ENCODE results near the gene SPATA19.

SPATA19 gene

GRCh38 chr11:133817449-133817848 is 27.9 kb downstream of the SPATA19 start:
- DNase-seq, result no peak

GRCh38 chr11:133816146-133816870 is 29.0 kb downstream of the SPATA19 start:
- DNase-seq, result no peak

DNA sequence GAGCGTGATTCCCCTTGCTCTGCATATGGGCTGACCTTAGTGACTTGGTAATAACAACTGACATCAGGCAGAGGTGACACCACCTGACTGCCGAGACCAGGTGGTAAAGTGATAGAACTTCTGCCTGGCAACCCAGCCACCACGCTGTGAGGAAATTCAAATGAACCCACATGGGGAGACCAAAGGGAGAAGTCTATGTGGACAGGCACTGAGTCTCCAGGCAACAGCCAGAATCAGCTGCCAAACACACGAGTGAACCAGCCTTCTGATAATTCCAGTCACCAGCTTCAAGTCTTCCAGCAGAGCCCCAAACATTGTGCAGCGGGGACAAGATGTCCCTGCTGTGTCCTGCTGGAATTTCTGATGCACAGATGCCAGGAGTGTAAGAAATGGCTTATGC is 29.7 kb downstream of the SPATA19 start:
- no peak for DNase-seq

- no peak for DNase-seq
These were observed 30.7 kb downstream of the SPATA19 start for GRCh38 chr11:133814588-133815100.

- no peak for DNase-seq
These were observed 33.2 kb downstream of the SPATA19 start for GRCh38 chr11:133811850-133812685.

GRCh38 chr11:133810766-133811165 is 34.5 kb downstream of the SPATA19 start:
- DNase-seq, result no peak

DNA sequence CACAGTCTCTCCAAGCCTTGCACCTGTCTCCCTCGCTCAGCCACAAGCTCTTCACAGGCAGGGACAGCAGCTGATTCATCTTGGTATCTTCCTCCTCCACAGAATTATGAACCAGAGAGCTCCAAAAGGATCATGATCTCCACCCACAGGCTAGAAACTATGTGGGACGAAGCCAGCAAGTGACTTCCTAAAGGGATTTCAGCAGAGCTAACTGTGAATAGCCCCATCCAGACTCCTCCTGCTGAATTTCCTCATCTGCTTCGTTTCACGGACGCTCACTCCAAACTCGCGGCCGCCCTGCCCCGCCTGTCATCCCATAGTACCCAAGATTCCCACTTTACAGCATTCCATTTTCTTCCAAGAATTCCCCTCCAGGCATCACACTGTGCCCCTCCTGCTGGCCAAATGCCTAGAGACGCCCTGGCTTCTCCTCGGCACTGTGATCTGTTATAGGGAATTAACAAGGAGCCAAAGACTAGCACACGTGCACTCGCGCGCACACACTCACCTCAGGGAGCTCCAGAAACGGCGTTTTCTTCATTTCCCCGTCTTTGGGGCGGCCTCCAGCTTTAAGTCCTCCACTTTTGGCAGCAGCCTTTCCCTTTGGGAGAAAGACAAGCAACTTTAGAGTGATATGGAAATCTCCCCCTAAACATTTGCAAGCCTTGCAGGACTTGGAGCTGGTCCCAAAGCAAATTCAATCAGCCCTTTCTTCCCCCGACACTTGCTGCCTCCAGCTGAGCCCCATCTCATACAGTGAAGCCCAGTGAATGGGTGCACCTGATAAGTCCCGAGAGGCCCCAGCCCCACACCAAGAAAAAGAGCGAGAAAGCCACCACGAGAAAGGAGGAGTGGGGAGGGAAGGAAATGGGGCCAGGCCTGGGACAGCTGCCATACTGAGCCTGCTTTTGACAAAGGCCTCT is 35.5 kb downstream of the SPATA19 start:
- no peak for DNase-seq

GRCh38 chr11:133808393-133809140 is 36.7 kb downstream of the SPATA19 start:
- DNase-seq, result no peak

DNA sequence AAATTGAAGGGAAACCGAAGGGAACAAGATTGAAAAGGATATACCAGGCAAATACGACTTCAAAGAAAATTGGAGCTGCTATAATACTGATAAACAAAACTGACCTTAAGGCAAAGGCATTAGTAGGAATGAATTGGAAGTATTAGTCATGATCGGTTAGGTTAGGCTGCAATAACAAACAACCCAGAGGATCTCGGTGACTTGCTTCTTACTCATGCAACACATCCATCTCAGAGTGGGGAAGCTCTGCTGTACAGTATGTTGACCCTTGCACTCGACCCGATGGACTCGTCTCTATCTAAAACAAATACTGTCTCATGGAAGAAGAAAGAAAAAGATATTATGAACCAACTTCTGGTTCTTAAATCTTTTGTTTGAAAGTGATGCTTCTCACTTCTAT is 42.3 kb downstream of the SPATA19 start:
- DNase-seq, result no peak

- no peak for DNase-seq
These were observed 44.0 kb downstream of the SPATA19 start for GRCh38 chr11:133801356-133801755.

- DNase-seq, result no peak
These were observed 44.6 kb downstream of the SPATA19 start for GRCh38 chr11:133800666-133801065.

DNA sequence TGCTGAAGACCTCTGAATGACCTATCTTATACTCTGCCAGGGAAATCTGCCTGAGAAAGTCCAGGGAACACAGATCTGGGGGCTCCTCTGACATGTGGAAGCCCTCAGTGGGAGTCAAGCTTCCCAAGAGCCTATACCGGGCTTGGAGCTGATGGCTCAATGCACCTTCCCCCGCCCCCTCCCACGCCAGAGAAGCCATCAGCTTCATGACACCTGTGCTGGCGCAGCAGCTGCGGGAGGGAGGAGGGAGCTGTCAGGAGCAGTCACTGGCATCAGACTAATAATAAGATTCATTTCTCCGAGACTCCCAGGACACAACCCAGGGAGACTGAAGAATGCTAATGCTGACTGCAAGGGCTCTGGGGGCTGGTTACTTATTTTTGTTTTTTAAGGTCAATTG is 47.8 kb downstream of the SPATA19 start:
- no peak for DNase-seq

- no peak for DNase-seq
These were observed 49.1 kb downstream of the SPATA19 start for GRCh38 chr11:133796043-133796795.

DNA sequence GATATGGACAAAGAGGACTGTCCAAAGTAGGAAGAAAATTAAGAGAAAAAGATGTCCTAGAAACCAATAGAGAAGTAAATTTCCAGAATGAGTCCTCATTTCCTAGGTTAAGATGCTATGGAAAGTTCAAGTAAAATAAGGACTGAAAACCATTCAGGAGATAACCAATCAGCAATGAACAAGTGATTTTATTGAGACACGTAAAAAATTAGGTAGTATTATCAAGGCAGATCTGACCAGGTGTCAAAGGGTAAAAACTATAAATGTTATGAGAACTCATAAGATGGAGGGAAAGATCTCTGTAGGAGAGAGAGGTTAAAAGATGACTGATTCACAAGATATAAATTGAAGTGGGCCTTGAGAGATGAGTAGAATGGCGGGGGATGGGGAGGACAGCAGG is 50.2 kb downstream of the SPATA19 start:
- no peak for DNase-seq

DNA sequence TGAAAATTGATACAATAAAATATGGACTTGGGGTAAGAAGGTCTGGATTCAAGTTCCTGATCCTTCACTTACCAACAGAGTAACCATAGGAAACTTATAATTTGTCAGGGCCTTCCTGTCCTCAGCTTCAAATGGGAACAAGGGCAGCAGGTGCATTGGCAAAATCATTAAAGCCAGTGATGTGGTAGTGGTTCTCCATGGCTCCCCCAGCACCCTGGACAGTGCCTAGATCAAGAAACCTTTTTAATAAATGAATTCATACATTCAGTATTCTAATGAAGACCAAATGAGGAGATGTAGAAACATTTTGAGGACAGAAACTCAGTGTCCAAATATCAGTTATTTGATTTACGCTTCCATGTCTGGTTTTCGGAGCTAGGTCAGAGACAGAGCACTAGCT is 51.1 kb downstream of the SPATA19 start:
- no peak for DNase-seq

- DNase-seq, result no peak
These were observed 51.9 kb downstream of the SPATA19 start for GRCh38 chr11:133793271-133794035.

- DNase-seq, result no peak
These were observed 54.3 kb downstream of the SPATA19 start for GRCh38 chr11:133790995-133791394.
